Stimulated activated CD4-positive, alpha-beta T cell treated with anti-CD3 and anti-CD28 coated beads, Interleukin-4, amount 100 ng/mL, for 48 hours (primary cell): ENCODE results near the gene FGL2.
"Not testable (repeated sequence)": the region's sequence is repeated elsewhere in the genome, so short reads cannot be mapped to it uniquely, and the experiment has no call there.

ENCODE experiments used
- DNase-seq, 2 donors: peaks; one replicate each; pipeline ENCODE4 v3.0.0-alpha.2; 2020; ENCODE audit warnings: low read depth in 2 of 2

FGL2 gene

GRCh38 chr7:77199013-77199966 is at the start of gene FGL2:
TSS of gene FGL2 (minus strand) at chr7:77199819. CDS start at chr7:77199793, 26 bp downstream.
- peak; percentile 5 to 10 for DNase-seq

- no peak for DNase-seq
Measured at GRCh38 chr7:77248154-77248553, 48.5 kb upstream of the FGL2 start.

- peak; percentile 84 to 95 for DNase-seq
Measured at GRCh38 chr7:77247206-77247850, 47.7 kb upstream of the FGL2 start.

- DNase-seq, result no peak
Measured at GRCh38 chr7:77246026-77246640, 46.5 kb upstream of the FGL2 start.

- no peak for DNase-seq
Measured at GRCh38 chr7:77245015-77245755, 45.6 kb upstream of the FGL2 start.

GRCh38 chr7:77244222-77244934 is 44.8 kb upstream of the FGL2 start:
- DNase-seq, result no peak

- DNase-seq, result no peak
Measured at GRCh38 chr7:77242554-77242953, 42.9 kb upstream of the FGL2 start.

- DNase-seq, result no peak
Measured at GRCh38 chr7:77242068-77242467, 42.4 kb upstream of the FGL2 start.

- DNase-seq, result no peak
Measured at GRCh38 chr7:77239471-77239870, 39.9 kb upstream of the FGL2 start.

GRCh38 chr7:77238703-77239136 is 39.1 kb upstream of the FGL2 start:
- DNase-seq, result no peak

- DNase-seq, result no peak
Measured at GRCh38 chr7:77235276-77235675, 35.7 kb upstream of the FGL2 start.

GRCh38 chr7:77232467-77232866 is 32.8 kb upstream of the FGL2 start:
- DNase-seq, result no peak

GRCh38 chr7:77228795-77229194 is 29.2 kb upstream of the FGL2 start:
- DNase-seq, result not testable (repeated sequence)

GRCh38 chr7:77226357-77226839 is 26.8 kb upstream of the FGL2 start:
- no peak for DNase-seq

- DNase-seq, result no peak
Measured at GRCh38 chr7:77223261-77223660, 23.6 kb upstream of the FGL2 start.

- no peak for DNase-seq
Measured at GRCh38 chr7:77222819-77223218, 23.2 kb upstream of the FGL2 start.

- DNase-seq, result no peak
Measured at GRCh38 chr7:77222065-77222464, 22.4 kb upstream of the FGL2 start.

GRCh38 chr7:77219701-77220331 is 20.2 kb upstream of the FGL2 start:
- DNase-seq, result not testable (repeated sequence)

- no peak for DNase-seq
Measured at GRCh38 chr7:77217474-77218185, 18.0 kb upstream of the FGL2 start.
